GM18870 (cell line): Measurements from ENCODE around the gene IL9R.
"Not testable (repeated sequence)": the region's sequence is repeated elsewhere in the genome, so short reads cannot be mapped to it uniquely, and the experiment has no call there.

ENCODE experiments used
- ATAC-seq: cut with Tn5 transposase; IDR thresholded peaks from one replicate; pipeline ENCODE4 v1.9.1; 2021; ENCODE audit warnings: moderate library complexity; ENCODE audit not compliant: unreplicated experiment

The IL9R gene

GRCh38 chrX:155998116-155998515 lies 620 bp downstream of the IL9R start:
- no peak for ATAC-seq

- no peak for ATAC-seq
These were observed 1.4 kb downstream of the IL9R start for GRCh38 chrX:155998761-155999510.

GRCh38 chrX:155999751-156000150 lies 2.3 kb downstream of the IL9R start:
- not testable (repeated sequence) for ATAC-seq

- no peak for ATAC-seq
These were observed 2.9 kb downstream of the IL9R start for GRCh38 chrX:156000361-156000926.

- ATAC-seq, result no peak
These were observed 3.6 kb downstream of the IL9R start for GRCh38 chrX:156001001-156001666.

- no peak for ATAC-seq
These were observed 4.1 kb downstream of the IL9R start for GRCh38 chrX:156001667-156002021.

GRCh38 chrX:156002507-156002906 lies 5.0 kb downstream of the IL9R start:
- no peak for ATAC-seq

GRCh38 chrX:156003486-156004185 lies 6.1 kb downstream of the IL9R start:
- no peak for ATAC-seq

GRCh38 chrX:156004256-156004655 lies 6.8 kb downstream of the IL9R start:
- no peak for ATAC-seq

GRCh38 chrX:156004740-156005139 lies 7.2 kb downstream of the IL9R start:
- no peak for ATAC-seq

- ATAC-seq, result no peak
These were observed 7.6 kb downstream of the IL9R start for GRCh38 chrX:156005144-156005543.

GRCh38 chrX:156006468-156006867 lies 9.0 kb downstream of the IL9R start:
- ATAC-seq, result not testable (repeated sequence)

GRCh38 chrX:156008379-156008778 lies 10.9 kb downstream of the IL9R start:
- not testable (repeated sequence) for ATAC-seq

- no peak for ATAC-seq
These were observed 11.4 kb downstream of the IL9R start for GRCh38 chrX:156008915-156009314.

GRCh38 chrX:156009691-156010090 lies 12.2 kb downstream of the IL9R start:
- ATAC-seq, result not testable (repeated sequence)

- ATAC-seq, result not testable (repeated sequence)
These were observed 15.9 kb downstream of the IL9R start for GRCh38 chrX:156013286-156013953.

GRCh38 chrX:156019846-156020245 lies 22.4 kb downstream of the IL9R start:
- ATAC-seq, result not testable (repeated sequence)

- not testable (repeated sequence) for ATAC-seq
These were observed 25.5 kb downstream of the IL9R start for GRCh38 chrX:156023002-156023401.

- ATAC-seq, result not testable (repeated sequence)
These were observed 27.5 kb downstream of the IL9R start for GRCh38 chrX:156024949-156025492.

- ATAC-seq, result not testable (repeated sequence)
These were observed 31.2 kb downstream of the IL9R start for GRCh38 chrX:156028653-156029237.
